OCI-LY1 (cell line): ENCODE results near the gene COMT.

Experiments
- H2AFZ ChIP-seq: fragments of 200-600 bp; sonication (generic), shearing (Covaris generic); 2 replicates; pipeline ENCODE4 v1.6.0; 2014; ENCODE audit warnings: antibody characterized with exemption, mild to moderate bottlenecking, low read length
- H3F3A ChIP-seq: fragments of 200-600 bp; sonication (generic), shearing (Covaris generic); 2 replicates; pipeline ENCODE4 v1.6.0; 2014; ENCODE audit warnings: mild to moderate bottlenecking, antibody characterized with exemption, low read length, moderate library complexity; ENCODE audit not compliant: insufficient read depth
- H3K27ac ChIP-seq: fragments of 200-600 bp; sonication (generic); 2 replicates; pipeline ENCODE4 v1.5.1; 2014; ENCODE audit warnings: low read length, mixed run types, mild to moderate bottlenecking, low read depth; ENCODE audit not compliant: poor library complexity, severe bottlenecking
- H3K27me3 ChIP-seq: fragments of 200-600 bp; sonication (generic); 2 replicates; pipeline ENCODE4 v1.6.0; 2014; ENCODE audit warnings: antibody characterized with exemption, mild to moderate bottlenecking, low read length, moderate library complexity; ENCODE audit not compliant: insufficient read depth
- H3K36me3 ChIP-seq: fragments of 200-600 bp; sonication (generic); 2 replicates; pipeline ENCODE4 v1.6.1; 2014; ENCODE audit warnings: mild to moderate bottlenecking, antibody characterized with exemption, low read length, moderate library complexity, mixed read lengths; ENCODE audit not compliant: insufficient read depth
- H3K4me1 ChIP-seq: fragments of 200-600 bp; sonication (generic); 2 replicates; pipeline ENCODE4 v1.5.1; 2014; ENCODE audit warnings: mild to moderate bottlenecking, low read length, moderate library complexity; ENCODE audit not compliant: insufficient read depth, severe bottlenecking
- H3K4me2 ChIP-seq: fragments of 200-600 bp; sonication (generic), shearing (Covaris generic); 2 replicates; pipeline ENCODE4 v1.6.1; 2014; ENCODE audit warnings: low read length
- H3K4me3 ChIP-seq: fragments of 200-600 bp; sonication (generic); 2 replicates; pipeline ENCODE4 v1.5.1; 2014; ENCODE audit warnings: low read length, low read depth, mild to moderate bottlenecking, mixed read lengths; ENCODE audit not compliant: poor library complexity, severe bottlenecking
- H3K79me2 ChIP-seq: fragments of 200-600 bp; shearing (Covaris generic); 2 replicates; pipeline ENCODE4 v1.6.1; 2016; ENCODE audit warnings: mixed run types, low read length, mixed read lengths; ENCODE audit not compliant: insufficient read depth
- H3K9ac ChIP-seq: fragments of 200-600 bp; sonication (generic), shearing (Covaris generic); 2 replicates; pipeline ENCODE4 v1.6.1; 2014; ENCODE audit warnings: mild to moderate bottlenecking, low read length, mixed read lengths
- H3K9me2 ChIP-seq: fragments of 200-600 bp; sonication (generic), shearing (Covaris generic); 2 replicates; pipeline ENCODE4 v1.6.1; 2014; ENCODE audit warnings: low read depth, mild to moderate bottlenecking, low read length, mixed read lengths
- H3K9me3 ChIP-seq: fragments of 200-600 bp; shearing (Covaris generic); 2 replicates; pipeline ENCODE4 v1.6.1; 2014; ENCODE audit warnings: low read length, mixed read lengths
- H4K20me1 ChIP-seq: fragments of 200-600 bp; sonication (generic), shearing (Covaris generic); 2 replicates; pipeline ENCODE4 v1.6.0; 2016; ENCODE audit warnings: mild to moderate bottlenecking, low read length; ENCODE audit not compliant: insufficient read depth
- EZH2 ChIP-seq: fragments of 200-600 bp; sonication (generic), shearing (Covaris generic); IDR thresholded peaks from 2 replicates; pipeline ENCODE4 v1.8.0; 2017; ENCODE audit warnings: borderline replicate concordance, mixed run types, mild to moderate bottlenecking, antibody characterized with exemption, low read length, moderate library complexity, mixed read lengths
- TF ChIP-seq, protein P1 (sequence below): fragments of 200-600 bp; sonication (generic), shearing (Covaris generic); IDR thresholded peaks from 2 replicates; pipeline ENCODE4 v1.5.1; 2017; ENCODE audit warnings: mild to moderate bottlenecking, antibody characterized with exemption, low read length, moderate library complexity, mixed read lengths

The COMT gene

DNA sequence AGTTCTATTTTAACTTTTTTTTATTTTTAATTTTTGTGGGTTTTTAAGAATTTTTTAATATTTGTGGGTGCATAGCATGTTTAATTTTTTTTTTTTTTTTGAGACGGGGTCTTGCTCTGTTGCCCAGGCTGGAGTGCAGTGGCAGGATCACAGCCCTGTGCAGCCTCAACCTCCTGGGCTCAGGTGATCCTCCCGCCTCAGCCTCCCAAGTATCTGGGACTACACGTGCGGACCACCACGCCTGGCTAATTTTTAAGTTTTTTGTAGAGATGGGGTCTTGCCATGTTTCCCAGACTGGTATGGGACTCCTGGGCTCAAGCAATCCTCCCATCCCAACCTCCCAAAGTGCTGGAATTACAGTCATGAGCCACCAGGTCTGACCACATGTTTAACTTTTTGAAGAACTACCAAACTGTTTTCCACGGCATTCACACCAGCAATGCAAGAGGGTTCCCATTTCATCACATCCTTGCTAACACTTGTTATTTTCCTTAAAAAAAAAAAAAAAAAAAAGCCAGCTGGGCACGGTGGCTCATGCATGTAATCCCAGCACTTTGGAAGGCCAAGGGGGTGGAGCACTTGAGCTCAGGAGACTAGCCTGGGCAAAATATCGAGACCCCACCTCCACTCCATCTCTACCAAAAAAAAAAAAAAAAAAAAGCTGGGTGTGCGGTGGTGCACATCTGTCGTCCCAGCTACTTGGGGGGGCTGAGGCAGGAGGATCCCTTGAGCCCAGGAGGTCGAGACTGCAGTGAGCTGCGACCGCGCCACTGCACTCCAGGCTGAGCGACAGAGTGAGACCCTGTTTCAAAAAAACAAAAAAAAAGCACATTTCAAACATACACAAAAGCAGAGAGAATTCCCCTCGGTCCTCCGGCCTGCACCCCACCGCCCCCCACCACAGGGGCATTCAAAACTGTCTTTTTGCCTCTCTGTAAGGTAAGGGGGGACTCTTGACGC, 16.8 kb downstream of the COMT start:
- Histone ChIP-seq H3K9ac (no peak overlapping the region), H3K4me3 (peak overlapping the region; percentile 39)

DNA sequence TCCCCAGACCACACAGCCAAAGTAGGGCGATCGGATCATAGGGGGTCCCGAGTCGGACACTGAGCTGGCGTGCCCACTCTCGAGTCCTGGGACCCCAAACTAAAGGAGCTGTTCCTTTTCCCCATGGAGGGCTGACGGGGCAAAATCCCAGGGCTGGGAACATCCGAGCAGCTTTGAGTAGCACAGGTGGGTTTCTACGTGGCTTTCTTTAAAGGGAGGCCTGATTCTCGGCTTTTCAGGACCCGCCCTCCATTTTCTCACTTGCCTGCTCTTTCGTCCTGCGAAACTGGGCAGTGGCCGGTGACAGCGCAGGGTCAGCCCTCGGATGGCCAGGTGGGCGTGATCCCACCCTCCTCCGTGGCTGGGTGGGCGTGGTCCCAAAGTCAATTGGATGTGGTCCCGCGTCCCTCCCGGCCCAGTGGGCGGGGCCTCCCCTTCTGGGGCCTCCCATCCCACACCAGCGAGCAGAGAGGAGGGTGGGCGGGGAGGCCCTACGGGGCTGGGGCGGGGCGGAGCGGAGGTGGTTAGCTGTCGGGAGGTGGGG, 17.5 kb downstream of the COMT start:
- no peaks in the 10 kb centered on the region for H3K79me2 ChIP-seq
- H3K9ac ChIP-seq, result no peak overlapping the region
- no peaks in the 10 kb centered on the region for H3K27me3 ChIP-seq
- peak overlapping the region; percentile 59 for H3K4me2 ChIP-seq
- no peaks in the 10 kb centered on the region for H3K9me3 ChIP-seq
- no peaks in the 10 kb centered on the region for H3K9me2 ChIP-seq
- H3K4me1 ChIP-seq, result peaks cover 13% of the 10 kb centered on the region
- peak overlapping the region; percentile 39 for H3K4me3 ChIP-seq
- no peak overlapping the region for H2AFZ ChIP-seq
- H3F3A ChIP-seq, result no peaks in the 10 kb centered on the region
- no peaks in the 10 kb centered on the region for H4K20me1 ChIP-seq
- no peak overlapping the region for H3K27ac ChIP-seq
- TF ChIP-seq, protein P1, sequence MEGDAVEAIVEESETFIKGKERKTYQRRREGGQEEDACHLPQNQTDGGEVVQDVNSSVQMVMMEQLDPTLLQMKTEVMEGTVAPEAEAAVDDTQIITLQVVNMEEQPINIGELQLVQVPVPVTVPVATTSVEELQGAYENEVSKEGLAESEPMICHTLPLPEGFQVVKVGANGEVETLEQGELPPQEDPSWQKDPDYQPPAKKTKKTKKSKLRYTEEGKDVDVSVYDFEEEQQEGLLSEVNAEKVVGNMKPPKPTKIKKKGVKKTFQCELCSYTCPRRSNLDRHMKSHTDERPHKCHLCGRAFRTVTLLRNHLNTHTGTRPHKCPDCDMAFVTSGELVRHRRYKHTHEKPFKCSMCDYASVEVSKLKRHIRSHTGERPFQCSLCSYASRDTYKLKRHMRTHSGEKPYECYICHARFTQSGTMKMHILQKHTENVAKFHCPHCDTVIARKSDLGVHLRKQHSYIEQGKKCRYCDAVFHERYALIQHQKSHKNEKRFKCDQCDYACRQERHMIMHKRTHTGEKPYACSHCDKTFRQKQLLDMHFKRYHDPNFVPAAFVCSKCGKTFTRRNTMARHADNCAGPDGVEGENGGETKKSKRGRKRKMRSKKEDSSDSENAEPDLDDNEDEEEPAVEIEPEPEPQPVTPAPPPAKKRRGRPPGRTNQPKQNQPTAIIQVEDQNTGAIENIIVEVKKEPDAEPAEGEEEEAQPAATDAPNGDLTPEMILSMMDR, result no peak
- TF ChIP-seq EZH2, result no peak
- H3K36me3 ChIP-seq, result peaks cover 11% of the 10 kb centered on the region

More for the DNA sequence above, 16.8 kb downstream of the COMT start:
- Histone ChIP-seq H3K4me2 (peak overlapping the region; percentile 59; the same call in 1 of the 2 replicates), H3K9me2 (no peaks in the 10 kb centered on the region), H3K36me3 (peaks cover 5% of the 10 kb centered on the region; the same call in 1 of the 2 replicates), H3K27me3 (no peaks in the 10 kb centered on the region), H4K20me1 (no peaks in the 10 kb centered on the region), H3F3A (no peaks in the 10 kb centered on the region), H3K4me1 (peaks cover 13% of the 10 kb centered on the region), H2AFZ (no peak overlapping the region), H3K79me2 (no peaks in the 10 kb centered on the region), H3K9me3 (no peaks in the 10 kb centered on the region), H3K27ac (no peak overlapping the region)
- no peak for TF ChIP-seq EZH2
- TF ChIP-seq, protein P1, result no peak

DNA sequence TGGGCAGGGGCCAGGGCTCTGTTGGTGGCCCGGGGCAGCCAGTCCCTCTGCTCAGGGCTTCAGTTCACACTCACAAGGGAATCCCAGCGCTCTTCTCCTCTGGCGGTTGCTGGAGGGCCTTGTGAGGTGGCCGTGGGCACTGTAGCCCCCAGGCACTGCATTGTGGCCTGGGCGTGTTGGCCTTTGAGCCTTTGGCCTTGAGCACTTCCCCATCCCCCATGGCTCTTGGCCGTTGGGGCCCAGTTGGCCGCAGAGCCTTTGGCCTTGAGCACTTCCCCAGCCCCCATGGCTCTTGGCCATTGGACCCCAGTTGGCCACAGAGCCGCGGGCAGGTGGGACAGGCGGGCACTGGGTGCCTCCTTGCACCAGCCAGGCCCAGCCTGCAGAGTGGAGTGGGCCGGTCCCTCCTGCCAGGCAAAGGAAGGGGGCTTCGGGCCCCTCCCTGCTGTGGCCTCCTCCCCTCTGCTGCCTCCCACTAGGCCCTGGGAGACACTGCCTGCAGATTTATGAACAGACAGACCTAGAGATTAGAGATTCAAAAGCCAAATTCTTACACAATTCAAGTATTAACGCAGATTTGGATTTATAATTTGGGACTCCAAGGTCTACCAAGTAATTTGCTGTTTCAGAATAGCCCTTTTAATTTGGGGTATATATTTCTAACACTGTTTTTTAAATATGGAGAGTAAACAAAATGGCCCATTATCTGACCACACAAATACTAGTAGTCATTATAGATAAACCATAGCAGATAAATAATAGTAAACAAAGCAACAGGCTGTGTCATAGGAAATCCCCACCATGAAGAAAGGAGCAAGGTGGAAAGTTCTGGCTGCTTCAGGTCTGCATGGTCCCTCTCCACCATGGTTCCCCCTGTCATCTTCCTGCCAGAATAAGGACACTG, 18.3 kb downstream of the COMT start:
- Histone ChIP-seq H3K27me3 (no peaks in the 10 kb centered on the region), H3K9me3 (no peaks in the 10 kb centered on the region), H3K9ac (no peak overlapping the region), H3K27ac (no peak overlapping the region), H3K4me1 (peaks cover 13% of the 10 kb centered on the region), H4K20me1 (no peaks in the 10 kb centered on the region), H3F3A (no peaks in the 10 kb centered on the region), H3K4me3 (no peak overlapping the region), H3K79me2 (no peaks in the 10 kb centered on the region), H3K36me3 (peaks cover 12% of the 10 kb centered on the region), H2AFZ (no peak overlapping the region), H3K4me2 (peak overlapping the region; percentile 59; the same call in 1 of the 2 replicates), H3K9me2 (no peaks in the 10 kb centered on the region)
- TF ChIP-seq, protein P1, result no peak
- no peak for TF ChIP-seq EZH2
